A673 (cell line): ENCODE results near the gene ZNF775.

Experiments
- CTCF ChIP-seq: fragments of 300-800, 200-600 bp; sonication (generic); conservative IDR thresholded peaks from 2 replicates; pipeline ENCODE4 v1.5.1; 2017; ENCODE audit warnings: low read depth, mild to moderate bottlenecking, antibody characterized with exemption, low read length, moderate library complexity, mixed read lengths
- EZH2 ChIP-seq: fragments of 200-600 bp; sonication (generic); IDR thresholded peaks from 2 replicates; pipeline ENCODE4 v1.6.1; 2017; ENCODE audit warnings: borderline replicate concordance, low read depth, mild to moderate bottlenecking, mixed read lengths, antibody characterized with exemption, low read length; ENCODE audit not compliant: poor library complexity, severe bottlenecking

GRCh38 chr7:150398108-150398964, 19.2 kb downstream of the ZNF775 start:
- TF ChIP-seq CTCF (no peak), EZH2 (no peak)
